Breast epithelium (tissue), 3 donors: ENCODE results near the gene APLP2.

Experiments used
- CTCF ChIP-seq, 3 donors: fragments of 450-650 bp; IDR thresholded peaks; one replicate each; pipeline ENCODE4 v1.5.1; 2016 to 2017; ENCODE audit warnings: antibody characterized with exemption in 3 of 3, mild to moderate bottlenecking in 3 of 3, moderate library complexity in 3 of 3
- POLR2A ChIP-seq: fragments of 450-650 bp; IDR thresholded peaks from one replicate; pipeline ENCODE4 v1.6.1; 2016; ENCODE audit warnings: antibody characterized with exemption, mild to moderate bottlenecking, moderate library complexity
- POLR2AphosphoS5 ChIP-seq, 3 donors: sonication (generic); formaldehyde crosslinking; IDR thresholded peaks; one replicate each; pipeline ENCODE4 v1.6.1; 2017; ENCODE audit warnings: antibody characterized with exemption in 3 of 3

- TF ChIP-seq CTCF (IDR thresholded peaks at IDR 0.05) (no peak), POLR2AphosphoS5 (IDR thresholded peaks at IDR 0.05) (no peak), POLR2A (no peak)
Observed at GRCh38 chr11:130161441-130162145, 91.9 kb downstream of the APLP2 start.
